GM19467 (cell line): ENCODE results near the gene RAB3D.
"Not testable (repeated sequence)": the region's sequence is repeated elsewhere in the genome, so short reads cannot be mapped to it uniquely, and the experiment has no call there.

ENCODE experiments used
- ATAC-seq: cut with Tn5 transposase; IDR thresholded peaks from one replicate; pipeline ENCODE4 v1.9.1; 2021; ENCODE audit warnings: mild to moderate bottlenecking, moderate library complexity; ENCODE audit not compliant: unreplicated experiment

Gene RAB3D

GRCh38 chr19:11367528-11367927 is 28.1 kb upstream of the RAB3D start:
- ATAC-seq: no peak

GRCh38 chr19:11365557-11366117 is 26.2 kb upstream of the RAB3D start:
- no peak for ATAC-seq

GRCh38 chr19:11364935-11365334 is 25.5 kb upstream of the RAB3D start:
- ATAC-seq: no peak

- no peak for ATAC-seq
These were observed 24.9 kb upstream of the RAB3D start for GRCh38 chr19:11364296-11364904.

GRCh38 chr19:11363881-11364280 is 24.4 kb upstream of the RAB3D start:
- no peak for ATAC-seq

- no peak for ATAC-seq
These were observed 22.6 kb upstream of the RAB3D start for GRCh38 chr19:11361771-11362731.

GRCh38 chr19:11361037-11361770 is 21.7 kb upstream of the RAB3D start:
- ATAC-seq: no peak

- ATAC-seq: no peak
These were observed 20.0 kb upstream of the RAB3D start for GRCh38 chr19:11359421-11359820.

- ATAC-seq: no peak
These were observed 17.5 kb upstream of the RAB3D start for GRCh38 chr19:11356676-11357550.

GRCh38 chr19:11356074-11356397 is 16.6 kb upstream of the RAB3D start:
- no peak for ATAC-seq

GRCh38 chr19:11355160-11356073 is 16.0 kb upstream of the RAB3D start, which contains the start of gene PLPPR2:
Gene PLPPR2 (plus strand): TSS chr19:11355432. CDS start chr19:11357674, 2,242 bp downstream.
- peak; percentile 55 for ATAC-seq

GRCh38 chr19:11354102-11354501 is 14.6 kb upstream of the RAB3D start:
- ATAC-seq: not testable (repeated sequence)

- no peak for ATAC-seq
These were observed 9.7 kb upstream of the RAB3D start for GRCh38 chr19:11349171-11349570.

GRCh38 chr19:11347546-11348039 is 8.1 kb upstream of the RAB3D start:
- ATAC-seq: no peak

GRCh38 chr19:11346104-11346940 is 6.9 kb upstream of the RAB3D start, which contains the start of the genes CCDC159 and TMEM205:
Gene CCDC159 (plus strand): TSS chr19:11346519. CDS start chr19:11346607, 88 bp downstream.
Gene TMEM205 (minus strand): TSS chr19:11346268. CDS start chr19:11345619, 649 bp downstream.
- ATAC-seq: peak; percentile 87

- ATAC-seq: no peak
These were observed 5.8 kb upstream of the RAB3D start for GRCh38 chr19:11345122-11345803.

GRCh38 chr19:11342429-11342828 is 3.0 kb upstream of the RAB3D start:
- ATAC-seq: no peak
